ENCODE measurements around the gene CA10.

GRCh38 chr17:51801626-51802025, 356.9 kb downstream of the CA10 start:
- TF ChIP-seq CTCF (IDR thresholded peaks at IDR 0.05) = no peak
- no peak for TF ChIP-seq POLR2A (IDR thresholded peaks at IDR 0.05)

Measured in right lobe of liver (tissue), 4 donors.